ENCODE measurements around the gene MGRN1. TPM values are rescaled to one million over a fixed set of nuclear protein-coding genes. Genes with fewer than 3 reads are reported as not detected.
A peak's percentile ranks its signal among the peaks of the same experiment; 100 is the strongest.

Gene MGRN1
- total and polyA plus RNA-seq, 2 of the 13 experiments (the other 11 are each of a cell fraction or from before 2014, with no cell fraction given): 11.9 to 12.6 TPM

- TF ChIP-seq ZBTB43 (CRISPR knock-in tag; conservative IDR thresholded peaks at IDR 0.05) (peak; percentile 74), POLR2A (IDR thresholded peaks at IDR 0.05; ENCODE audit: insufficient read depth in 1 of 2, low read depth in 2 of 2, low read length in 2 of 2) (peak; percentile 65 to 68), ZBTB2 (CRISPR knock-in tag; IDR thresholded peaks at IDR 0.05; ENCODE audit: low read depth) (peak; percentile 83), ZMAT3 (CRISPR knock-in tag; conservative IDR thresholded peaks at IDR 0.05) (peak; percentile 62; the same call in 1 of the 2 replicates), MAX (IDR thresholded peaks at IDR 0.05) (peak; percentile 90), ZNF407 (CRISPR knock-in tag; IDR thresholded peaks at IDR 0.05; ENCODE audit: not compliant biosample characterization) (no peak), FOXK1 (CRISPR knock-in tag; IDR thresholded peaks at IDR 0.05; ENCODE audit: borderline replicate concordance, low read depth) (peak; percentile 95; the same call in 1 of the 2 replicates), FOXA3 (CRISPR knock-in tag; IDR thresholded peaks at IDR 0.05) (peak; percentile 75), ZNF143 (CRISPR knock-in tag; IDR thresholded peaks at IDR 0.05) (peak; percentile 92), CEBPZ (IDR thresholded peaks at IDR 0.05; ENCODE audit: low read length) (no peak), ZNF441 (CRISPR knock-in tag; IDR thresholded peaks at IDR 0.05; ENCODE audit: borderline replicate concordance) (peak; percentile 45; the same call in 1 of the 2 replicates), SRSF1 (optimal IDR thresholded peaks at IDR 0.05; ENCODE audit: low read depth, low read length) (peak; percentile 39), ZIK1 (CRISPR knock-in tag; IDR thresholded peaks at IDR 0.05; ENCODE audit: borderline replicate concordance, low read depth) (no peak), SYNCRIP (IDR thresholded peaks at IDR 0.05; ENCODE audit: insufficient read depth, low read depth, low read length) (no peak)
Observed at GRCh38 chr16:4616047-4616811, 8.4 kb upstream of the MGRN1 start (continued).

Measured in HepG2 (cell line).